ENCODE measurements around the gene SAE1. TPM values are rescaled to one million over a fixed set of nuclear protein-coding genes. Genes with fewer than 3 reads are reported as not detected.

The SAE1 gene
- polyA plus RNA-seq, 4 donors = 105 to 132 (median 121) TPM

DNA sequence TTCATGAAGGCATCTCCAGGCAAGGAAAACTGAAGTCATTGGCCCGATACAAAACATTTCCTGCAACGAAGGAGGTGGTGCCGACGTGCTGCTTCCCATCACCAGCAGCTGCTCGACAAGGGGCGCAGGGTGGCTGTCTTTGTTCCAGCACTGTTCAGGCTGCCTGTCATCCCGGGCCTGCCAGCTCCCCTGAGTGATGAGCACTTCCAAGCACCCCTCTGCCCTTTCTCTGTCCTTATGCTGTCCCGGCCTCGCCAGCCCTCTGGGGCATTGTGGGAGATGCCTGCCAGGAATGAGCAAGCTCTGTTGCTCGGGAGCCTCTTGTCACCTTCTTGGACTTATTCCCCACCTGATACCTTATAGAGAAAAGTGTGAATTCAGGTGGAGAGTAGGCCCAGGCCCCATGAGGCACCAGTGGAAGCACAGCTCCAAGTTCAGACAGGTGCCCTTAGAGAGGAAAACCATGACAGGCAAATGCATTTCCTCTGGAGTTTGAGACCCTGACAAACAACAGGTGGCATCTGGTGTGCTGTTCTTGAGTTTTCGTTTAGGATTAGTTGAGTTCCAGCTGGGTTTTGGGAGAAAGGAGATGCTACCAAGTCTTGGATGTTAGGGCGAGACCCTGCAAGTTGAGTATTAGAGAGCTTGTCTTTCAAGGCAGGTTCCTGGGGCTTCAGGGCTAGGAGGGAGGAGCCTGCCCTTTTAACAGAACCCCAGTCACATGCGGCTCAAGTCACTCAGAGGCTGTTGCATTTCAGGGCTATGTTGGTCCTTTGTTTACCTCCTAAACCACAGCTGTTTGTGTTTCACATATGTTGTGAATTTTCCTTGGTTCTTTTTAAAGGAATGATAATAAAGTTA is 78.9 kb downstream of the SAE1 start:
- no peak for DNase-seq (ENCODE audit: low read depth in 4 of 4, low spot score in 3 of 4)

GRCh38 chr19:47210180-47210490 is 79.5 kb downstream of the SAE1 start:
- no peak for DNase-seq (ENCODE audit: low read depth in 4 of 4, low spot score in 3 of 4)

DNA sequence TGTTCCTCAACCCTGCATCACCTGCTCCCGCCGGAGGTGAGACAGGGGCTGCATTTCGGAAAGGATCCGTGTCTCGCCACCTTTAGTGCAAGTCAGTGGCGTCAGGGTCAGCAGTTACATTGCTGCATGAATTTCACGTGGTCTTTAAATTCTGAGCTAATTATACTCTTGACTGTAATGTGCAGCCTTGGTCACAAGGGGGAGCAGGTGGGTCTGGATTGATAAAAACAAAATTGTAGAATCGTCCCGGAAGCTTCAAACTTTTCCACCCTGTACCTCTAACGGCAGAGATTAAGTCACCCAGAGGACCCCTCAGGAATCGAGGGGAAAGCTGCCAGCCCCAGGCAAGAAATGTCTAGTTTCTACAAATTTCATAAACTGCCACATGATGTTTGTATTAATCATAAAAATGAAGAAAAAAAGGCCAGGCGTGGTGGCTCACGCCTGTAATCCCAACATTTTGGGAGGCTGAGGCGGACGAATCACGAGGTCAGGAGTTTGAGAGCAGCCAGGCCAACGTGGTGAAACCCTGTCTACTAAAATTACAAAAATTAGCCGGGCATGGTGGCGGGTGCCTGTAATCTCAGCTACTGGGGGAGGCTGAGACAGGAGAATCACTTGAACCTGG is 80.2 kb downstream of the SAE1 start:
- no peak for DNase-seq (ENCODE audit: low read depth in 4 of 4, low spot score in 3 of 4)

DNA sequence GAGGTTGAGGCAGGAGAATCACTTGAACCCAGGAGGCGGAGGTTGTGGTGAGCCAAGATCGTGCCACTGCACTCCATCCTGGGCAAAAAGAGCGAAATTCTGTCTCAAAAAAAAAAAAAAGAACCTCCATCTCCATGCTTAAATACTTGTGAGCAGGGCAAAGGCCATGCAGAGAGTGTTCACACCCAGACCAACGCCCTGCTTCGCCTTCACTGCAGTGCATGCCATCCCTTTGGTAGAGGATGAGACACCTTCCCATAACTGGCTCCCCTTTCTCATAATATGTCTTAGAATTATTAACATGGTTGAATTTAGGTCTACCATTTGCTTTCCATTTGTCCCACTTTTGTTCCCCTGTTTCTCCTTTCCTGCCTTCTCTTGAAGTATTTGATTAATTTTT is 84.9 kb downstream of the SAE1 start:
- no peak for DNase-seq (ENCODE audit: low read depth in 4 of 4, low spot score in 3 of 4)

DNA sequence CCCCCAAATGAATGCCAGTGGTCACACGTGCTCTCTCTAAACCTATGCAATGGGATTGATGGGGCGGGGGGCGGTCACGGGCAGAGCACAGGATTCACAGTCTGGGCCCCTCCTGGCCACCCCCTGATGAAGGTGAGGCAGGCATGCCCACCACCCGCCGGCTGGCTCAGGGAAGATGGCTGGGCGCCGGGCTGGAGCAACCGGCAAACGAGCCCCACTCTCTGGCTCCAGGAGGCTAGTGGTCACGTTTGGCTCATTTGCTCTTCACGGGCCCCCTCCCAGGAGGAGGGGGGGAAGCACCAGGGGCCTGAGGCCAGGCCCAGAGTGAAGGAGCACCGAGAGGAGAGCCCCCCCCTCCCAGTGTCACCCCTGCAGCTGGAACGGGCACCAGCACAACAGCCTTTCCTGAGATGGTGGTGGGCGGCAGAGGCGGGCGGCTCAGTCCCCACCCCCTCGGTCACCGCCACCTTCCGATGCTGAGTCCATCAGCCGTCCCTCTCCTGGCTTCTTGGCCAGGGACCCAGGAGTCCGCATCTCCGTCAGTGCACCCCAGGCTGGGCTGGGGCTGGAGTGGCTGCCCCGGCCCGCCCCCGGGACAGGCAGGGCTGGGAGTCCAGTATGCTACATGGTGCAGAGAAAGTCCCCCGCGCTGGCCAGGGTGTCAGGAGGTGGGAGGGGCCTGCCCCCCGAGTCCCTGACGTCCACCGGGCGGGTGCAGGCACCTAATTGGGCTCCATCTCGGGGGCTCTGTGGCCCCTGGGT is 90.6 kb downstream of the SAE1 start:
- no peak for DNase-seq (ENCODE audit: low read depth in 4 of 4, low spot score in 3 of 4)

DNA sequence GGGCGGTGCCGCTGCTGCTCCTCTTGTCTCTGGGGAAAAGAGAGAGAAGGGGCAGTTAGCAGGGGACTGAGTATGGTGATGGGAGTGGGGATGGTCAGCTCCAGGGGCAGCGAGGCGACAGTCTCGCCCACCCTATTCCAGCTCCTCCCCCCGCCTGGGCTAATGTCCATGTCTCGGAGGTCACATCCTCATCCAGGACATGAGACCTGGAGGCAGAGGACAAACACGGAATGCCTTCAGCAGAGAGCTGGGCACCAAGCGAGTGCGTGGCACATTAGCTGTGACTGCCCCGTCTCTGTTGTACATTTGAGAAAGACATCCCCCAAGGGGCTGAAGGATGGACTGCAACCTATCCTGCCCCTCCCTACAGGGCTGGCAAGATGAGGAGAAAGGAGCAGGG is 91.3 kb downstream of the SAE1 start:
- DNase-seq (ENCODE audit: low read depth in 4 of 4, low spot score in 3 of 4) = no peak

GRCh38 chr19:47225746-47226425 is 95.3 kb downstream of the SAE1 start:
- peak in 3 of 4 donors; percentile 82 to 83 (median 83) for DNase-seq (ENCODE audit: low read depth in 4 of 4, low spot score in 3 of 4)

DNA sequence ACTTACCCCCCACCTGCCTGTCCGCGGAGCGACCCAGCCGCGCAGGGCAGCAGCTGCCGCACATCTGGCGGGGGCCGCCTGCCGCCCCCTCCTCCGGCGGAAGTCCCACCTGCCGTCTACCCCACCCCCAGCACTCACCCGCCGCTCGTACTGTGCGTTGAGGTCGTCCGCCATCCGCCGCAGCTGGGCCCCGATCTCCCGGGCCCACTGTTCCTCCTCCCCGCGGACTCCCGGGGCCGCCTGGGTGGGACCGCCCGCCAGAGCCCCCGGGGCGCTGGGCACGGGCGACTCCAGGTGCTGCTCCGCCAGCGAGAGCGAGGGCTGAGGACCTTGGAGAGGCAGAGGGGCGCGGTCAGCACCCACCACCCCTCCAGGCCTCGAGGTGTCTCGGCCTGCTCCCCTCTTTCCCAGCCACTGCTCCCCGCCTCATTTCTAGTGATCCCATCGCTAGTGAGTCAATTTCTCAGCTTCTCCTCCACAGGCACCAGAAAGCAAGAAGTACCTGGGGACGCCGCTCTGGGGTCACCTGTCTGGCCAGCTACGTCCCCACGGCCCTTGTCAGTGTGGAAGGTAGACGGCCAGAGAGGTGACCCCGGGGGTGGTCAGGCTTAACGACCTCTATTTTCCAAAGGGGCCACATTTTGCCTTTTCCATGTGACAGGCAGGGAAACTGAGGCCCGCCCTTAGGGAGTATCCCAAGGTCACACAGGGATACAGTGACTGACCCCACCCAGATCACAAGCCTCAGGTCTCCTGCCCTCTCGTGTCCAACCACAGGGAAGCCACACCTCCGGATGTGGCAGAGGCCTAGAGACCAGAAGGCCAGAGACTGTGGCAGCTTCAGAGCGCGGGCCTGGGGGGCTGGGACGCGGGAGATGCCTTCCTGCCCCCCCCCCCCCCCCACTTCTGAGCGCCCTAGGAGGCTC is 96.1 kb downstream of the SAE1 start:
- DNase-seq (ENCODE audit: low read depth in 4 of 4, low spot score in 3 of 4) = no peak

DNA sequence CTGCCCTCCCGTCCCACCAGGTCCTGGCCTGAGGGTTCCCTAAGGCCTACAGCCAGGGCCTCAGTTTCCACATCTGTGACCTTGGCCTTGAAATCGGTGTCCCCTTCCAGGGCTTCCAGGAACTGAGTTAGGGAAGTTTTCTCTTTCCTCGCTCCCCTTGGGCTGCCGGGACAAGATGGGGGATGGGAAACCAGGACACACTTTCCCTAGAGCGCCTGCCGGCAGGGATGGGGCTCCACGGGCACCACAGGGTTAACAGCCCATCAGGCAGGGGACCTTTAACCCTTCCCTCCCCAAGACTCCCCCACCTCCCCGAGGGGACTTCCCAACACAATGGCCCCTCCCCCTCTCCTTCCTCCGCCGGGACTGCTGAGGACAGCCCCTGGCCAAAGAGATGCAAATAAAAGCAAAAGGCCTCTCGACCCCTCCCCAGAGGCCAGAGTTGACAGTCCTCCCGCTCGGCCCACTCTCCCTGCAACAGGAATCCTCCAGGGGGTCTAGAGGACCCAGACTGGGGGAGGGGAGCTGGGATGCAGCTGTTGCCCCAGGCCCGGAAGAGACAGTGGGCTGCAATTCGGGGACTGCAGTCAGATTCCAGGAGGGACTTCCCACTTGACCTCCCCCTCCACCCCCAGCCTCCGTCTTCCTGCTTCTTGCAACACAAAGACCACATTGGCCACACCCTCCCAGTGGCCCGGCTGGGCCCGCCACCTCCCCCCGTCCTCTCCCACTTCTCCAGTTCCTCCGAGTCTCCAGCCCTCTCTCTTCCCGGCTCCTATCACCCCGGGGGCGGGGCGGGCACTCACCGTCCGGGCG is 96.9 kb downstream of the SAE1 start:
- no peak for DNase-seq (ENCODE audit: low read depth in 4 of 4, low spot score in 3 of 4)

- no peak for DNase-seq (ENCODE audit: low read depth in 4 of 4, low spot score in 3 of 4)
Measured at GRCh38 chr19:47228168-47228936, 97.7 kb downstream of the SAE1 start.

DNA sequence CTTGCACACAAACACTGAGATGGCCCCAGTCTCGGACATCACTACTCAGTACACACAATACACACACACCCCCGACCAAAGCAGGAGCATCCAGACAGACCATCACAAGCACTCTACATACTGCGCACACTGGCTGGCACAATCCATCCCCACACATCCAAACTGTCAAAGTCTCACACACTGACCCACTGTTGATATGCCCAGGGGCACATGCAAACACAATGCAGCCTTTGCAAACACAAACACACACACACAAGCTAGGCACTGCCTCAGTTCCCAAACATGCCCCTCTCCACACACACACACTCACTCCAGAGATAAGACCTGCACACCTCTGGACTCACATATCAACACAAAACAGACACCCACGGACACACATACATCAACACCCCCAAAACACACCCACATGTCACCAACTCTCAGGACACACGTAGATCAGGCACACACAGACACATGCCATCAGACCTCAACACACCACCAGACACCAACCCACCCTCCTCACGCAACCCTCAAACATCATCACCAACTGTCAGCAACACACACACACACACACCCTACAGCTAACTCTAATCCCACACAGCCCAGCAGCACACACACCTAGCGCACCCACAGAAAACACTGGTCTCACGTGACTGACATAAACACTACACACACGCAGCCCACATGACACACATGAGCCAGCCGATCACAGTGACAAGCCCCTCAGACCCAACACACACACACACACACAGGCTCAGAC is 98.5 kb downstream of the SAE1 start:
- no peak for DNase-seq (ENCODE audit: low read depth in 4 of 4, low spot score in 3 of 4)

DNA sequence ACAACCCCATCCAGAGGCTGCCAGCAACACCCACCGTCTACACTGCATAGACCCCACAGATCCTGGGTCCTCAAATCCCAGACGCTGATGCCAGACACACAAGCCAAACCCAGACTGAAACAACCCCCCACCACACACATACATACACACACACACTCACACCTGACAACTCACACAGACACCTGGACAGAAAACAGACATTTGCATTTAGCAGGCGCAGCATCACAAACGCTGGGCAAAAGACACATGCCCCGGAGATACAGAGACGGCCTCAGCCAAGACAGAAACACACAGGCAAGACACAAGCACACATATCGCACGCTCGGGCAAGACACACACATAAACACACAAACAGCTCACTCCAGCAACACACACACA is 99.0 kb downstream of the SAE1 start:
- no peak for DNase-seq (ENCODE audit: low read depth in 4 of 4, low spot score in 3 of 4)

GRCh38 chr19:47230054-47230920 is 99.7 kb downstream of the SAE1 start:
- DNase-seq (ENCODE audit: low read depth in 4 of 4, low spot score in 3 of 4) = no peak

- no peak for DNase-seq (ENCODE audit: low read depth in 4 of 4, low spot score in 3 of 4)
Measured at GRCh38 chr19:47230921-47231214, 100.2 kb downstream of the SAE1 start, which contains the start of gene BBC3. Gene BBC3 (minus strand): TSS chr19:47231199. CDS start chr19:47228431, 2,768 bp downstream.

DNA sequence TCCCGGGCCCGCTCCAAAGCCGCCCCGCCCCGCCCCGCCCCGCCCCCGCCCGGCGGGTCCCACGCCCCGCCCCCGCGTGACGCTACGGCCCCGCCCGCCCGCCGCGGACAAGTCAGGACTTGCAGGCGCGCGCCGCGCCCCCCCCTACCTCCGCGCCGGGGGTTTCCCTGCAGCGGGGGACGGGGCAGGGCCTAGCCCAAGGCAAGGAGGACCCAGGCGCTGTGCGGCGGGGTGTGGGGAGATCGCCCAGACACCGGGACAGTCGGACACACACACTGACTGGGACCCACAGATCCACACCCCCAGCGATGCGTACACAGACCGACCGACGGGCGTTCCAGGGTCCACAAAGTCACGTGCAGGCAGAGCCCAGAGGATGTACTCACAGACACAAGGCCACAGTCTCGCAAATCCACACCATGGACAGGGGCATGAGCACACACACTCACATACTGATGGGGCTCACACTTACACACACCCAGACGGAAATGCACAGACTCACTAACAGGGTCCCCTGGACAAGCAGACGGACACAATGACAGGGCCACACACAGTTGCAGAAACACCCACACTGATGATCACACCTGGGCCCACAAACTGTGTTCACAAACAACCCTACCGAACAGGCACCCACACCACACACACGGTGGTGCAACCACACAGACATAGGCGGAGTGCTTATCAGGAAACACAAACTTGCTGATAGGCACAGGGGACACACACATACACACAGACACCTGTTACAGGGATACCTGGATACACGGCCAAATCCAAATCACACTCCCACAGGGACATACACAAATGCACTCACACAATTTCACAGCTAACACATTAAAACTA is 100.8 kb downstream of the SAE1 start:
- DNase-seq (ENCODE audit: low read depth in 4 of 4, low spot score in 3 of 4) = no peak

Measured in left renal pelvis (tissue), 4 donors.